ENCODE measurements around the gene ARMC2.

The ARMC2 gene

GRCh38 chr6:108958900-108959770 is 110.9 kb downstream of the ARMC2 start:
- no peaks in the 10 kb centered on the region for H4K20me1 ChIP-seq (ENCODE audit: insufficient read depth, low read length)
- no peaks in the 10 kb centered on the region for H3K9me3 ChIP-seq (ENCODE audit: low read length)
- no peaks in the 10 kb centered on the region for H3F3A ChIP-seq (ENCODE audit: insufficient read depth, low read length)
- H3K36me3 ChIP-seq (ENCODE audit: insufficient read depth, low read length) = no peaks in the 10 kb centered on the region
- no peak overlapping the region for H3K4me3 ChIP-seq (ENCODE audit: low read depth, low read length, poor library complexity, severe bottlenecking)
- no peak for TF ChIP-seq EZH2 (IDR thresholded peaks at IDR 0.05; ENCODE audit: borderline replicate concordance, low read length)
- TF ChIP-seq, protein P1, sequence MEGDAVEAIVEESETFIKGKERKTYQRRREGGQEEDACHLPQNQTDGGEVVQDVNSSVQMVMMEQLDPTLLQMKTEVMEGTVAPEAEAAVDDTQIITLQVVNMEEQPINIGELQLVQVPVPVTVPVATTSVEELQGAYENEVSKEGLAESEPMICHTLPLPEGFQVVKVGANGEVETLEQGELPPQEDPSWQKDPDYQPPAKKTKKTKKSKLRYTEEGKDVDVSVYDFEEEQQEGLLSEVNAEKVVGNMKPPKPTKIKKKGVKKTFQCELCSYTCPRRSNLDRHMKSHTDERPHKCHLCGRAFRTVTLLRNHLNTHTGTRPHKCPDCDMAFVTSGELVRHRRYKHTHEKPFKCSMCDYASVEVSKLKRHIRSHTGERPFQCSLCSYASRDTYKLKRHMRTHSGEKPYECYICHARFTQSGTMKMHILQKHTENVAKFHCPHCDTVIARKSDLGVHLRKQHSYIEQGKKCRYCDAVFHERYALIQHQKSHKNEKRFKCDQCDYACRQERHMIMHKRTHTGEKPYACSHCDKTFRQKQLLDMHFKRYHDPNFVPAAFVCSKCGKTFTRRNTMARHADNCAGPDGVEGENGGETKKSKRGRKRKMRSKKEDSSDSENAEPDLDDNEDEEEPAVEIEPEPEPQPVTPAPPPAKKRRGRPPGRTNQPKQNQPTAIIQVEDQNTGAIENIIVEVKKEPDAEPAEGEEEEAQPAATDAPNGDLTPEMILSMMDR (IDR thresholded peaks at IDR 0.05; ENCODE audit: low read length) = no peak
- no peak overlapping the region for H3K9ac ChIP-seq (ENCODE audit: low read length)
- H2AFZ ChIP-seq (ENCODE audit: low read length) = no peak overlapping the region
- no peaks in the 10 kb centered on the region for H3K79me2 ChIP-seq (ENCODE audit: insufficient read depth, low read length)
- H3K4me2 ChIP-seq (ENCODE audit: low read length) = no peak overlapping the region
- no peak overlapping the region for H3K27ac ChIP-seq (ENCODE audit: low read depth, low read length, poor library complexity, severe bottlenecking)
- H3K9me2 ChIP-seq (ENCODE audit: low read depth, low read length) = no peaks in the 10 kb centered on the region
- no peaks in the 10 kb centered on the region for H3K27me3 ChIP-seq (ENCODE audit: insufficient read depth, low read length)
- H3K4me1 ChIP-seq (ENCODE audit: insufficient read depth, low read length, severe bottlenecking) = no peaks in the 10 kb centered on the region

- no peaks in the 10 kb centered on the region for H3F3A ChIP-seq (ENCODE audit: insufficient read depth, low read length)
Measured at GRCh38 chr6:108959972-108960582, 111.9 kb downstream of the ARMC2 start.

GRCh38 chr6:108960601-108961000 is 112.4 kb downstream of the ARMC2 start:
- H3K4me1 ChIP-seq (ENCODE audit: insufficient read depth, low read length, severe bottlenecking) = no peaks in the 10 kb centered on the region

More at GRCh38 chr6:108959972-108960582, 111.9 kb downstream of the ARMC2 start:
- no peak overlapping the region for H3K4me2 ChIP-seq (ENCODE audit: low read length)
- H3K27me3 ChIP-seq (ENCODE audit: insufficient read depth, low read length) = no peaks in the 10 kb centered on the region
- H3K27ac ChIP-seq (ENCODE audit: low read depth, low read length, poor library complexity, severe bottlenecking) = no peak overlapping the region
- H3K9ac ChIP-seq (ENCODE audit: low read length) = no peak overlapping the region
- no peaks in the 10 kb centered on the region for H3K4me1 ChIP-seq (ENCODE audit: insufficient read depth, low read length, severe bottlenecking)
- no peaks in the 10 kb centered on the region for H3K9me3 ChIP-seq (ENCODE audit: low read length)
- H3K36me3 ChIP-seq (ENCODE audit: insufficient read depth, low read length) = no peaks in the 10 kb centered on the region
- no peak overlapping the region for H2AFZ ChIP-seq (ENCODE audit: low read length)
- no peaks in the 10 kb centered on the region for H3K79me2 ChIP-seq (ENCODE audit: insufficient read depth, low read length)
- no peaks in the 10 kb centered on the region for H3K9me2 ChIP-seq (ENCODE audit: low read depth, low read length)
- TF ChIP-seq, protein P1 (IDR thresholded peaks at IDR 0.05; ENCODE audit: low read length) = no peak
- no peak for TF ChIP-seq EZH2 (IDR thresholded peaks at IDR 0.05; ENCODE audit: borderline replicate concordance, low read length)
- no peak overlapping the region for H3K4me3 ChIP-seq (ENCODE audit: low read depth, low read length, poor library complexity, severe bottlenecking)
- no peaks in the 10 kb centered on the region for H4K20me1 ChIP-seq (ENCODE audit: insufficient read depth, low read length)

More at GRCh38 chr6:108960601-108961000, 112.4 kb downstream of the ARMC2 start:
- Histone ChIP-seq H3K27ac (ENCODE audit: low read depth, low read length, poor library complexity, severe bottlenecking) (no peak overlapping the region), H3K79me2 (ENCODE audit: insufficient read depth, low read length) (no peaks in the 10 kb centered on the region), H2AFZ (ENCODE audit: low read length) (no peak overlapping the region), H3K9ac (ENCODE audit: low read length) (no peak overlapping the region), H3K9me3 (ENCODE audit: low read length) (no peaks in the 10 kb centered on the region), H3K27me3 (ENCODE audit: insufficient read depth, low read length) (no peaks in the 10 kb centered on the region), H3K36me3 (ENCODE audit: insufficient read depth, low read length) (no peaks in the 10 kb centered on the region), H4K20me1 (ENCODE audit: insufficient read depth, low read length) (no peaks in the 10 kb centered on the region), H3K4me2 (ENCODE audit: low read length) (no peak overlapping the region), H3F3A (ENCODE audit: insufficient read depth, low read length) (no peaks in the 10 kb centered on the region), H3K4me3 (ENCODE audit: low read depth, low read length, poor library complexity, severe bottlenecking) (no peak overlapping the region), H3K9me2 (ENCODE audit: low read depth, low read length) (no peaks in the 10 kb centered on the region)
- no peak for TF ChIP-seq EZH2 (IDR thresholded peaks at IDR 0.05; ENCODE audit: borderline replicate concordance, low read length)
- TF ChIP-seq, protein P1 (IDR thresholded peaks at IDR 0.05; ENCODE audit: low read length) = no peak

Data from OCI-LY1 (cell line).